Endothelial cell of umbilical vein (primary cell): ENCODE measurements around the gene C10orf143.

Source experiments
- EZH2 ChIP-seq: IDR thresholded peaks from 2 replicates; pipeline ENCODE4 v1.6.1; 2012; ENCODE audit warnings: borderline replicate concordance, low read depth, mild to moderate bottlenecking, moderate library complexity, low read length, inconsistent platforms; ENCODE audit not compliant: severe bottlenecking
- FOS ChIP-seq: IDR thresholded peaks from 2 replicates; pipeline ENCODE4 v1.6.1; 2011; ENCODE audit warnings: mild to moderate bottlenecking, low read length, moderate library complexity, borderline replicate concordance; ENCODE audit not compliant: insufficient read depth
- GATA2 ChIP-seq: IDR thresholded peaks from 2 replicates; pipeline ENCODE4 v1.7.0; 2011; ENCODE audit warnings: low read depth, mild to moderate bottlenecking, moderate library complexity, mixed read lengths, low read length; ENCODE audit not compliant: insufficient read length, insufficient read depth
- POLR2A ChIP-seq: IDR thresholded peaks from 2 replicates; pipeline ENCODE4 v1.6.1; 2012; ENCODE audit warnings: low read depth, mild to moderate bottlenecking, control low read depth, low read length
- TF ChIP-seq, protein P1 (sequence below), 2 donors: IDR thresholded peaks; 1 replicate in 1 of 2; 2 replicates in 1 of 2; pipeline ENCODE4 v1.5.1; 2011; ENCODE audit warnings: low read length in 2 of 2, mild to moderate bottlenecking in 2 of 2, moderate library complexity in 2 of 2, control low read depth in 1 of 2, inconsistent platforms in 1 of 2, low read depth in 1 of 2; ENCODE audit not compliant: insufficient read depth in 1 of 2; ENCODE audit errors: extremely low read depth in 1 of 2
- TF ChIP-seq, protein P2 (sequence below): IDR thresholded peaks from 2 replicates; pipeline ENCODE4 v1.6.1; 2011; ENCODE audit not compliant: insufficient read depth, insufficient read length

DNA sequence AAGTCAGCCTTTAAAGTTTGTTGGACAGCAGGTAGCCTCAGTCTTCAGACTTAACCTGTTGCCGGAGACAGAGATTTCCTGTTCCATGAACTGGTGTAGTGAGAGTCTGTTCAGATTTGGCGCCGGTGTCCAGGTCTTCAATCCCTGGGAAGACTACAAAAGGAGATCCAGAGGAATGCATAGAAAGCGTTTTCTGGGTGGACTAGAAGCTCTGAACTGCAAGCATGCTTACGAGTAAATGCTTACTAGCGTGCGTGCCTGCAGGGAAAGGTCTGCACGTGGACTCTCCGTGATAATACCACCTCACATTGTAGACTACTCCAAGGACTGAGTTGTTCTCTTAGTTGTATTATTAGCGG lies 26.4 kb upstream of the C10orf143 start:
- TF ChIP-seq, protein P1, sequence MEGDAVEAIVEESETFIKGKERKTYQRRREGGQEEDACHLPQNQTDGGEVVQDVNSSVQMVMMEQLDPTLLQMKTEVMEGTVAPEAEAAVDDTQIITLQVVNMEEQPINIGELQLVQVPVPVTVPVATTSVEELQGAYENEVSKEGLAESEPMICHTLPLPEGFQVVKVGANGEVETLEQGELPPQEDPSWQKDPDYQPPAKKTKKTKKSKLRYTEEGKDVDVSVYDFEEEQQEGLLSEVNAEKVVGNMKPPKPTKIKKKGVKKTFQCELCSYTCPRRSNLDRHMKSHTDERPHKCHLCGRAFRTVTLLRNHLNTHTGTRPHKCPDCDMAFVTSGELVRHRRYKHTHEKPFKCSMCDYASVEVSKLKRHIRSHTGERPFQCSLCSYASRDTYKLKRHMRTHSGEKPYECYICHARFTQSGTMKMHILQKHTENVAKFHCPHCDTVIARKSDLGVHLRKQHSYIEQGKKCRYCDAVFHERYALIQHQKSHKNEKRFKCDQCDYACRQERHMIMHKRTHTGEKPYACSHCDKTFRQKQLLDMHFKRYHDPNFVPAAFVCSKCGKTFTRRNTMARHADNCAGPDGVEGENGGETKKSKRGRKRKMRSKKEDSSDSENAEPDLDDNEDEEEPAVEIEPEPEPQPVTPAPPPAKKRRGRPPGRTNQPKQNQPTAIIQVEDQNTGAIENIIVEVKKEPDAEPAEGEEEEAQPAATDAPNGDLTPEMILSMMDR (IDR thresholded peaks at IDR 0.05; ENCODE audit: extremely low read depth in 1 of 2, insufficient read depth in 1 of 2, low read depth in 1 of 2, low read length in 2 of 2), result no peak
- no peak for TF ChIP-seq POLR2A
- TF ChIP-seq, protein P2, sequence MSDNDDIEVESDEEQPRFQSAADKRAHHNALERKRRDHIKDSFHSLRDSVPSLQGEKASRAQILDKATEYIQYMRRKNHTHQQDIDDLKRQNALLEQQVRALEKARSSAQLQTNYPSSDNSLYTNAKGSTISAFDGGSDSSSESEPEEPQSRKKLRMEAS, result no peak
- no peak for TF ChIP-seq EZH2
- TF ChIP-seq FOS, result no peak
- no peak for TF ChIP-seq GATA2
